A673 (cell line): ENCODE measurements around the gene PKD1. TPM values are rescaled to one million over a fixed set of nuclear protein-coding genes. Genes with fewer than 3 reads are reported as not detected.

ENCODE experiments used
- BruUV-seq: library from RNA; stranded (reverse); fragments of 400-500 nt; replicated peaks from 2 replicates; lab custom pipeline; 2021; lab: Mats Ljungman, UMichigan
- CTCF ChIA-PET: fragments of 300-600 bp; sonication (Branson Sonifier 250); formaldehyde crosslinking; loops from one replicate; lab custom pipeline; 2022; ENCODE audit warnings: antibody characterized with exemption; lab: Charles Lee
- POLR2A ChIA-PET: fragments of 300-600 bp; sonication (Branson Sonifier 250); formaldehyde crosslinking; loops from one replicate; lab custom pipeline; 2022; ENCODE audit warnings: antibody characterized with exemption; ENCODE audit not compliant: low non-redundant PET; lab: Charles Lee
- DNase-seq: peaks from one replicate; pipeline ENCODE4 v3.0.0-alpha.2; 2015; ENCODE audit warnings: low spot score
- H3K27ac ChIP-seq: fragments of 200-600 bp; sonication (generic); 2 replicates; pipeline ENCODE4 v1.5.1; 2016; ENCODE audit warnings: mixed run types, low read depth, mild to moderate bottlenecking, mixed read lengths, antibody characterized with exemption, low read length; ENCODE audit not compliant: poor library complexity, severe bottlenecking
- H3K27me3 ChIP-seq: fragments of 200-600 bp; sonication (generic); replicated peaks from 2 replicates; pipeline ENCODE4 v1.6.1; 2017; ENCODE audit warnings: mixed run types, low read depth, mild to moderate bottlenecking, mixed read lengths, antibody characterized with exemption, low read length; ENCODE audit not compliant: insufficient read depth, poor library complexity
- H3K36me3 ChIP-seq: fragments of 200-600 bp; sonication (generic); 2 replicates; pipeline ENCODE4 v1.6.1; 2016; ENCODE audit warnings: mixed run types, mild to moderate bottlenecking, mixed read lengths, antibody characterized with exemption, low read length; ENCODE audit not compliant: insufficient read depth, poor library complexity, severe bottlenecking
- H3K4me1 ChIP-seq: fragments of 200-600 bp; sonication (generic); 2 replicates; pipeline ENCODE4 v1.6.1; 2017; ENCODE audit warnings: mixed run types, mild to moderate bottlenecking, mixed read lengths, antibody characterized with exemption, low read length; ENCODE audit not compliant: insufficient read depth, poor library complexity, severe bottlenecking
- H3K4me3 ChIP-seq: fragments of 200-600 bp; sonication (generic); 2 replicates; pipeline ENCODE4 v1.5.1; 2016; ENCODE audit warnings: low read depth, mixed run types, mild to moderate bottlenecking, mixed read lengths, low read length; ENCODE audit not compliant: poor library complexity, severe bottlenecking
- H3K9me3 ChIP-seq: fragments of 200-600 bp; sonication (generic); 2 replicates; pipeline ENCODE4 v1.6.1; 2016; ENCODE audit warnings: mixed run types, low read depth, mild to moderate bottlenecking, mixed read lengths, antibody characterized with exemption, low read length; ENCODE audit not compliant: poor library complexity, severe bottlenecking
- CTCF ChIP-seq: fragments of 300-800, 200-600 bp; sonication (generic); conservative IDR thresholded peaks from 2 replicates; pipeline ENCODE4 v1.5.1; 2017; ENCODE audit warnings: low read depth, mild to moderate bottlenecking, antibody characterized with exemption, low read length, moderate library complexity, mixed read lengths
- EZH2 ChIP-seq: fragments of 200-600 bp; sonication (generic); IDR thresholded peaks from 2 replicates; pipeline ENCODE4 v1.6.1; 2017; ENCODE audit warnings: borderline replicate concordance, low read depth, mild to moderate bottlenecking, mixed read lengths, antibody characterized with exemption, low read length; ENCODE audit not compliant: poor library complexity, severe bottlenecking
- intact Hi-C: fragments of 100-400 bp; cut with micrococcal nuclease; formaldehyde crosslinking; loops from one replicate; pipeline ENCODE4 v1.10.0; 2022; ENCODE audit not compliant: unreplicated experiment
- total RNA-seq: library from RNA; stranded (reverse); gene quantifications from 2 replicates; pipeline ENCODE4 v1.2.3, GENCODE V29; 2021

The PKD1 gene
- total RNA-seq, 1 experiment from 2014 or later: 121 TPM

- DNase-seq: no peak
- intact Hi-C loops: no loop called here
- Histone ChIP-seq H3K36me3 (peaks cover 33% of the 10 kb centered on the region), H3K27me3 (no peaks in the 10 kb centered on the region), H3K4me3 (no peak overlapping the region), H3K27ac (no peak overlapping the region), H3K9me3 (no peaks in the 10 kb centered on the region), H3K4me1 (no peaks in the 10 kb centered on the region)
- POLR2A ChIA-PET: no interaction called here
- no TSS peak for BruUV-seq
- CTCF ChIA-PET: no interaction called here
- TF ChIP-seq CTCF (no peak), EZH2 (no peak)
Observed at GRCh38 chr16:2173916-2174315, 38.2 kb upstream of the PKD1 start.

GRCh38 chr16:2173366-2173765 is 37.7 kb upstream of the PKD1 start:
- no peaks in the 10 kb centered on the region for H3K4me1 ChIP-seq
- BruUV-seq: no TSS peak
- intact Hi-C loops: no loop called here
- CTCF ChIA-PET: no interaction called here
- peaks cover 33% of the 10 kb centered on the region for H3K36me3 ChIP-seq
- no peaks in the 10 kb centered on the region for H3K9me3 ChIP-seq
- no peaks in the 10 kb centered on the region for H3K27me3 ChIP-seq
- TF ChIP-seq EZH2 (no peak), CTCF (no peak)
- H3K4me3 ChIP-seq: no peak overlapping the region
- no peak overlapping the region for H3K27ac ChIP-seq
- no peak for DNase-seq
- POLR2A ChIA-PET: no interaction called here

- ChIA-PET CTCF (no interaction called here), POLR2A (no interaction called here)
- Histone ChIP-seq H3K9me3 (no peaks in the 10 kb centered on the region), H3K36me3 (peaks cover 28% of the 10 kb centered on the region), H3K4me3 (no peak overlapping the region), H3K27ac (no peak overlapping the region), H3K4me1 (no peaks in the 10 kb centered on the region), H3K27me3 (no peaks in the 10 kb centered on the region)
- no TSS peak for BruUV-seq
- DNase-seq: no peak
- TF ChIP-seq CTCF (no peak), EZH2 (no peak)
- intact Hi-C loops: no loop called here
Observed at GRCh38 chr16:2172688-2173335, 37.1 kb upstream of the PKD1 start.
